CD4-positive, alpha-beta T cell treated with Interleukin-4 for 4 hours (primary cell): ENCODE measurements around the gene MSANTD1.

Experiments
- DNase-seq: peaks from one replicate; pipeline ENCODE4 v3.0.0-alpha.2; 2020

The MSANTD1 gene

GRCh38 chr4:3217266-3217665 is 31.7 kb upstream of the MSANTD1 start:
- no peak for DNase-seq

- no peak for DNase-seq
Observed at GRCh38 chr4:3217771-3218170, 31.2 kb upstream of the MSANTD1 start.

DNA sequence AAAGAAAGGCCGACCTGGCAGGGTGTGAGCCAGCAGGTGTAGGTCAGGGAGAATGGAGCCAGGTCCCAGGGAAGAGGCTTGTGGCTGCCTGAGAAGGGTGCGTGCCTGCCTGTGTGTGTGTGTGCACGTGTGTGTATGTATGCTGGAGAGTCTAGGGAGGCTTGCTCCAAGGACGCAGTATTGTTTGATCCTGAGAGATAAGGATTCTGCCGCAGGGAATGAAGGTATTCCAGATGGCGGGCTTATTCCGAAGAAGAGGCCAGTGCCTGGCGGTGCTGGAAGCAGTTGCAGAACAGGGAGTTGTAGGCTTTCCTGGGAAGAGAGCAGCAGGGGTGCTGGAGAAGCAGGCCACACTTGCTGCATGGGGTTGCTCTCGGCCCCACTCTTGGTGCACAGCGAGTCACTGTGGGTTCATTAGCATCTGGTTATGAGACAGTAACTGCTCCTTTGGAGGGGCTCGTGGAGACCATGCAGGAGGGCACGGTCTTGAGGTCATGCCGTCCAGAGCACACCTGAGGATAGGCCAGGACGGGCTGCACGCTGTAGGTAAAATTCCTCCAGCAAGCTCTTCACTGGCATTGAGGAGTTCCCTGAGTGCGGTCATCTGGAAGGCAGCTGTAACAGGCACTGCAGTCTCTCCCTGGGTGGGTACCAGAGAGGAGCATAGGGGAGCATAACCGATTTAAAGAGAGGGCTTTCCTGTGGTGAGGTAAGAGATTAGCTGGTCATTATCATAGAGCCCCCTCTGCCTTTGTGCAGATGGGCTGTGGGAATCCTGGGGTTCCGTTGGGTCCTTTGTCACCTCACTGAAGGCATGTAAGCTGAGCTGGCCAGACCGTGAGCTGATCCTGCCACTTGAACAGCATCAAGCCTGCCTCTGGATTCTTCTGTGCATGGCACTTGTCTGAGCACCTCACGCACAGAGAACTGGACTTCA is 29.9 kb upstream of the MSANTD1 start:
- no peak for DNase-seq

- no peak for DNase-seq
Observed at GRCh38 chr4:3219761-3220475, 29.0 kb upstream of the MSANTD1 start.

DNA sequence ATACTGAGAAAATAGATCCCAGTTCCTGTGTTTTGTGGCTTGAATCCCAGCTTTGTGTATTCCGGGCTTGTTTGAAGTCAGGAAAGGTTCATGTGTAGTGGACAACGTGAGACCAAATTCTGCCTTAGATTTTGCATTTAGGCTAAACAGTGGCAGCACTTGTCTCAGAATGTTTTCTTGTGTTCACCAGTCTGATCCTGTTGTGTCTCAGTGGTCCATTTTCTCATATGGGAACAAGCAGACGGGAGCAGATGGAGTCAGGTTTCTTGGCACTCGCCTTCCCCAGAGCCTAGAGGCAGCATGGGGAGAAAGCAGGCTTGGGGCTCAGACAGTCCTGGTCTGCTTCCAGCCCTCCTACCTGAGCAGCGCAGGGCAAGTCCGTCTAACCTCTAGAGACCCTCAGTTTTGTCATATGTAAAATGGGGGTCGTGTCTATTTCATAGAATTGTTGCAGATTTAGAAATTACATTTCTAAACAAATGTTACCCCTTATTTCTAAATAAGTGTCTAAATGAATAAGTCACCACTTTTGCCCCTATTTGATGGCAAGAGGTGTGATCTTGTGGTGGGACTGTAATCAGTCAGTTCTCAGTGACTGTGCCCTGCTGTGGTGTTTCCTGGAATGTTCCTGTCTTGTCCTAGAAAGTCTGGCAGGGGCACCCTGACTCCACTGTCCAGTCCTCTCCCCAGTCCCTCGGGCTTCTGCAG is 28.3 kb upstream of the MSANTD1 start:
- no peak for DNase-seq

DNA sequence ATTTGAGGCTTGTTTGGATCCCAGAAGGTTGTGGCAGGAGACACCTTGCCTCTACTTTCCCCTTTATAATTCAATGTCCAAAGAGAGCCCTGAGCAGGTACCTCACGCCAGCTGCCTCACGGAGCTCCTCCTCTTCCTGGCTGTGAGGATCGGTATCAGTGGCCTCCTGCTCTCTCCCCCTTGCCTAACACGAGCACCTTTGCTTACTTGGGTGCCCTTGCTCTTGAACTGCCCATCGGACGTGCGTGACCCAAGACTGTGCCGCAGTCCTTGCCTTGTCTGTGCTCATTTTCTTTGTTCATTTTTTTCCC is 27.8 kb upstream of the MSANTD1 start:
- no peak for DNase-seq

DNA sequence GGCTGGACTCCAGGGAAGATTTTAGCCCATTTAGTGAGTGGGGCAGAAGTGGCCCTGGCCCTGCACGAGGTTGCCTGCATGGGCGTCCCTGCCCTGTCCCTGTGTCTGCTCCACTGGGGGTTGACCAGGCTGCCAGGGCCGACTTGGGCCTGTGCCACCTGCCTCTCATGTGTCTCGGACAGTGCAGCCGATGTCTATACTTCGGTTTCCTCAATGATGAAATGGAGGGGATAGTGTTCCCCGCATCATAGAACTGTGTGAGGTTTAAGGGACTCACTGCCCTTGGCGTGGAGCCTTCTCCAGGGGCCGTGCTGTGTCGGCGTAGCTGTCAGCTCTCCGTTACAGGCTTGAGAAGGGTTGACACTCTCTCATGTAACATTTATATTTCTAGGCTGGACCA is 27.0 kb upstream of the MSANTD1 start:
- no peak for DNase-seq

GRCh38 chr4:3223346-3223745 is 25.6 kb upstream of the MSANTD1 start:
- no peak for DNase-seq

- no peak for DNase-seq
Observed at GRCh38 chr4:3223956-3224748, 24.8 kb upstream of the MSANTD1 start.

GRCh38 chr4:3225071-3225850 is 23.7 kb upstream of the MSANTD1 start:
- DNase-seq, result no peak

DNA sequence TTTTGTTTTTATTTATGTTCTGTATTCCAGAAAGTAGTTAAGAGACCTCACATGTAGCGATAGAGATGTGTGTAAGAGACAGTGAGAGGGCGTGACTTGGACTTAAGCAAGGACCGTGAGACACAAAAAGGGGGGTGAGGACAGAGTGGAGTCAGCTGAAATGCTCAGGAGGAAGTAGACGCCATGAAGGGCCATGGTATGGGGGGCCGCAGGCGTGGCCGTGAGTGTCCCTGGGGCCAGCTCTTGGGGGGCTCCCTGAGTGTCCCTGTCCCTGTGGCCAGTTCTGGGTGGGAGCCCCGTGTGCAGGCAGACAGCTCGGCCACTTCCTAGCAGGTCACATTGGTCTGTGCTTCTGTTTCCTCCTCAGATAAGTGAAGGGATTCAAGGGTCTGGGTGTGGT is 23.0 kb upstream of the MSANTD1 start:
- DNase-seq, result no peak

- DNase-seq, result peak; percentile 9
Observed at GRCh38 chr4:3226467-3226866, 22.5 kb upstream of the MSANTD1 start.

DNA sequence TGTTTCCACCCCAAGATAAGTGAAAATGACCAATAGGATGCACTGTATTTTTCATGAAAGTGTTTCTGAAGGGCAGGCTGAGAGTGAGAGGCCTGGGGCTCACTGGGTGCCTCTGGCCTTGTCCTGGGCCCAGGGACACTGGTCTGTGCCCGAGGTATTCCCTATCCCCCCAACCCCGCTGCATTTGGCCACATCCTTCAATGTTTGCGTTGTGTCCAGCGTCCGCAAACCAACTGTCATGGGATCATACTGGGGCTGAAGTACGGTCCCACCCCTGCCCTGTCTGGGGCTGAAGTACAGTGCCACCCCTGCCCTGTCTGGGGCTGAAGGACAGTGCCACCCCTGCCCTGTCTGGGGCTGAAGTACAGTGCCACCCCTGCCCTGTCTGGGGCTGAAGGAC is 22.0 kb upstream of the MSANTD1 start:
- DNase-seq, result no peak

- no peak for DNase-seq
Observed at GRCh38 chr4:3227878-3228675, 20.9 kb upstream of the MSANTD1 start.

DNA sequence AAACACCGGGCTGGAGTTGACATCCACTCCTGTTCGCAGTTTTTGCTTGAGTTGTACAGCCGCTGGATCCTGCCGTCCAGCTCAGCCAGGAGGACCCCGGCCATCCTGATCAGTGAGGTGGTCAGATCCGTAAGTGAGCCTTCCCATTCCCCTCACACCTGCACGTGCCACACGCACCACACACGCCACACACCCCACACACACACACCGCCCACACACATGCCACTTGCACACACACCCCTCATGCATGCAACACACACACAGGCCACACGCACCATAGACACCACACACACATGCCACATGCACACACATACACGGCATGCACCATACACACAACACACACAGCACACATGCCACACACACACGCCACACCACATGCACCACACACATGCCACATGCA is 20.1 kb upstream of the MSANTD1 start:
- DNase-seq, result no peak

GRCh38 chr4:3229328-3229727 is 19.6 kb upstream of the MSANTD1 start:
- DNase-seq, result no peak

- no peak for DNase-seq
Observed at GRCh38 chr4:3229964-3230363, 19.0 kb upstream of the MSANTD1 start.

DNA sequence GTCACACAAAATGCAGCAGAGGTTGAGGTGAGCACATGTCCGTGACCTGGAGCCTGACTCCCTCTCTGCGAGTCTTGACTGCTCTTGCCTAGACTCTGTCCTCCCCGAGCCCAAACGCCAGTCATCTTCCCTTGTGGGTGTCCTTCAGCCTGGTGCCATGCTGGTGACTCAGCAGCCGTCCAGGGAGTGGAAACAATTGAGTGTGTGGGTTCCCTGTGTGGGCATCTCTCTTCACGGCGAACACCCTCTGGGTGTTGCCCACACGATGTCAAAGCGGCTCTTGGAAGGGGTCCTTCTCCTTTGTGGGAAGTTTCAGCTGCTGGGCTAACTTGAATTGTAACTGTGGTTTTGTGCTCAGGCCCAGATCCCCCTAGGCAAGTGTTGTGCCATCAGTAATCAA is 17.5 kb upstream of the MSANTD1 start:
- no peak for DNase-seq

DNA sequence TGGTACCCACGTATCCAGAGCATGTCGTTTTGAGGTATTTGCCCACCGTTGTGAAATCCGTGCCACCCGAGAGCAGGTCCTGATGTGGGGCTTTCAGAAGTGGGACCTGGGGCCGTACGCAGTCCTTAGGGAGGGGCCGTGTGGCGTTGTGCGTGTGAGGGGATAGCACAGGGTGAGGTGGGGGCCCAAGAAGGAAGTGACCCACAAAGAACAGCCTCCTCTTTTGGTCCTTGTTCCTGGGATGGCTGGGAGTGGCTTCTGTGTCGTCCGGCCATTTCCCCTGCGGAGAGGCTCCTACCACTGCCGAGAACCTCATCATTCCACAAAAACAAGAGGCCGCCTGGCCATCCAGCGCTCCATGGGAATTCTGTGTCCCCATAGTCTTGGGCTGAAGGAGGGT is 17.0 kb upstream of the MSANTD1 start:
- no peak for DNase-seq

GRCh38 chr4:3232871-3233271 is 16.1 kb upstream of the MSANTD1 start:
- DNase-seq, result no peak

DNA sequence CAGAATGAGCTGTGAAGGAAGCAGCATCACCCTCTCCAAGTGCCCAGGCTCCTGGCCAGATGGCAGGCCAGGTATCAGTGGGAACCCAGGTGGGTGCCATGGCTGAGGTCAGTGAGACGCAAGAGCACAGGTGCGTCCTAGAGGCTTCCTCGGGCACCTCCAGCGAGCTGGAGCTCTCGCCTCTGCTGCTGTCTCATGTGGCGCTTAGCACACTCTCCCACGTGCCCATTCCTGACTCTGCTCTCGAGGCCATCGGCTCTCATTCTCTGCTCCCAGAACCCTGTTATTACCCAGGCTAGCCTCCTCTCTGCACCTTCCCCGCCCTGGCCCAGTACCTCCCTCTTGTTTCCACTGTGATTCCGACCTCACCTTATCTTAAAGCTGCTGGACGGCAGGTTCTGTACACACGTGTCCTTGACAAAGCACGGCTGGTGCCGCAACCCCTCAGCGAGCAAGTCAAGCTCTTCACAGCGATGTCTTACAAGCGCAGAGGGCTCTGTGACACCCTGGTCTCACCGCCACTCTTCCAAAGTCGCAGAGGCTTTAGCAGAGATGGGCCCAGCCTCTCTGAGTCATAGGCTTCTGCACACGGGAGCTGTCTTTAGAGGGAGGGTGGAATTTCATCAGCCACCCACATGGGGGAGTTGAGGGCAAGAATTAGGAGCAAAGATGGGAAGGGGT is 15.4 kb upstream of the MSANTD1 start:
- DNase-seq, result no peak
